HG03558 (cell line): Measurements from ENCODE around the gene SMAD9.

ENCODE experiments used
- ATAC-seq: cut with Tn5 transposase; IDR thresholded peaks from one replicate; pipeline ENCODE4 v1.9.1; 2021; ENCODE audit warnings: moderate number of reproducible peaks; ENCODE audit not compliant: unreplicated experiment; ENCODE audit errors: extremely low read depth

Gene SMAD9

DNA sequence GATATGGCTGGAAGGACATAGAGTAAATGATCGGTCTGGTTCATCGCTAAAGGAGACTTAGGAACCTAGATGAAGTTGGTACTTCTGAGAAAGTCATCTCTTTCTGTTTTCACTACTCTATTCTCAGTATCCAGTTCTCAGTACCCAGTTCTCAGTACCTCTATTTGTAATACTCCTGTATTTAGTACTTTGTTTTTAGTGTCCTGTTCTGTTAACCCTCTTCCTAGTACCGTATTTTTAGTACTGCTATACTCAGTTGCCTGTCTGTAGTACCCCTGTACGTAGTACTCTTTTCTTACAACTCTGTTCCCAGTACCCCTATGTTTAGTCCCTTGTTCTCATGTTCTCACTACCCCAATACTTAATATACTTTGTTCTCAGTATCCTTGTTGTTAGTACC, 99.8 kb downstream of the SMAD9 start:
- ATAC-seq = peak; percentile 49

DNA sequence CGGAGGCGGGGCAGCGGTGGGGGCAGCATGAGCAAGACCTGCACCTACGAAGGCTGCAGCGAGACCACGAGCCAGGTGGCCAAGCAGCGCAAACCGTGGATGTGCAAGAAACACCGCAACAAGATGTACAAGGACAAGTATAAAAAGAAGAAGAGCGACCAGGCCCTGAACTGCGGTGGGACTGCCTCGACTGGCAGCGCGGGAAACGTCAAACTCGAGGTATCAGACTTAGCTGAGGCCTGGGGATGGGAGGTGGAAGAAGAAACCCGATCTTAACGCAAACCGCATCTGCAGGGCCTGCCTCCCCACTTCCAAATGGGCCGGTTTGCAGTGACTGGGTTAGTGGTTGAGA, 100.3 kb downstream of the SMAD9 start:
- no peak for ATAC-seq

DNA sequence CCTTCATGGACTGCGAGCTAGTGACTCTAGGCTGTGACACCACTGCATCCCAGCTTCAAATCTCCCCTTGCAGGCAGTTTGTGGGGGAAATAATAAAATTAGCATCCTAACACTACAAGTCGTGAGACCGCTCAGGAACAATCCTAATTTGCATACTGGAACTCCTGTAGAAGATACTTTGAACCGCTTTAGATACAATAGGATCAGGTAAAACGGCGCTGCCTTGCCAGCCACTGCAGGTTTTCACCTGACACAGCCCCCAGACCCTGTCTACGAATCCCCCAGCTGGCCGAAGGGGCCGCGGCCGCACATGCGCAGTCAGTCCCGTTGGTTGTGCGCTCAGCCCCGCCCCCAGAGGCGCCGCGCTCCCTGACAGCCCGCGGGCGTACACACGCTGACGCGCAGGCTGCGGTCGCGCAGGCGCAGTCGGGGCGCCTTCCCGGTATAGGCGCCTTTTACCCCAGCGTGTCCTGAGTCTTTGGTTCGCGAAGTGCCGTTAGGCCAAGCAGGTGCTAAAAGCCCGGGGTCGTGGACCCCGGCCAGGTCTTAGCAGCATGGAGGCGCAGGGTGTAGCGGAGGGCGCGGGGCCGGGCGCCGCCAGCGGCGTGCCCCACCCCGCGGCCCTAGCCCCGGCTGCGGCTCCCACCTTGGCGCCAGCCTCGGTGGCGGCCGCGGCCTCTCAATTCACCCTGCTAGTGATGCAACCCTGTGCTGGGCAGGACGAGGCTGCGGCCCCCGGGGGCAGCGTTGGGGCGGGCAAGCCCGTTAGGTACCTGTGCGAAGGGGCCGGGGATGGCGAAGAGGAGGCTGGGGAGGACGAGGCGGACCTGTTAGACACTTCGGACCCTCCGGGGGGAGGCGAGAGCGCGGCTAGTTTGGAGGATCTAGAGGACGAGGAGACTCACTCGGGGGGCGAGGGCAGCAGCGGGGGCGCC, 101.0 kb downstream of the SMAD9 start, which contains the start of gene RFXAP:
TSS of gene RFXAP (plus strand) at position 419 of the 935 bp plus-strand sequence. CDS start at position 555, 136 bp downstream.
- peak; percentile 68 for ATAC-seq

DNA sequence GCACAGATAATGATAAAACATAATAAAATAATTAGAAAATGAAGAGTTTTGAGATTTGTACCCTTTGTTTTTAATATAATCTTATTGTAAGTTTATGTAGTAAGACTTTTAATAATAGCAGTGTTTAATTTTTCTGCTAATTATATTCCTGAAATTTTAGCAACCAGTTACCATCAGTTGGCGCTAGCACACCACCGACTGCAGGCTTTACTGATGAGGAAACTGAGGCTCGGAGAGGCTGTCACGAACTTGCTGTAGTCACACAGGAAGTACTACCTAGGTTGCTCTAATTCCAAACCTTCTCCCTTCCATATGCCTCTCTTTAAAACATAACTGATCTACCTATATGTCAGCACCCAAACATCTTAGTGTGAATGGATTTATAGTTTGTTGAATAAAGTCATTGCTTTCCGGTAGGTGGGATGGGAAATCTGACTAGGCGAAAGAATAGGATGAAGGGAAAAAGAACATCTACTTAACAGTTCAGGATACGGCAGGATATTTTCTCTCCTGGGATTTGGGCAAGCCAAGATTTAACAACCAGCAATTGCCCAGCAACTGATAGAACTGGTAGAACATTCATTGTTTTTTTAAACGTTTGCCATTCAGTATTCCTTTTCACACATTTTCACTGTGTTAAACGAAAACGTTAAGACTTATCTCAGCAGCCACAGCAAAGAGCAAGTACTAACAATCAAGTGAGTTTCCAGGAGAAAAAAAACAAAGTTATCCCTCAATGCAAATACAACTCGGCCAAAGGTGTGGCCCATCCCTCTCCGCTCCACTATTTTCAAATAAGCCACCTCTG, 101.8 kb downstream of the SMAD9 start:
- ATAC-seq = no peak

DNA sequence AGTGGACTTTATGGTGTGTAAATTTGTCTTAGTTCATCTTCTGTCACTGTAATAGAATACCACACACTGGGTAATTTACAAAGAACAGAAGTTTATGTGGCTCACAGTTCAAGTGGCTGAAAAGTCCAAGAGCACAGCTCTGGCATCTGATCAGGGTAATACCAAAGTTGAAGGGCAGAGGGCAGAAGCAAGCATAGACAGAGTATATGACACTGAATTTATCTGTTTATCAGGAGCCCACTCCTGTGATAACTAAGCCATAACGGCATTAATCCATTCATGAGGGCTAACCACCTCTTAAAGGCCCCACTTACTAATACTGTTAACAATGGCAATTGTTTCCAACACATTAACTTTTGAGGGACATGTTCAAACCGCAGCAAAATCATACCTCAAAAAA, 105.0 kb downstream of the SMAD9 start:
- no peak for ATAC-seq

DNA sequence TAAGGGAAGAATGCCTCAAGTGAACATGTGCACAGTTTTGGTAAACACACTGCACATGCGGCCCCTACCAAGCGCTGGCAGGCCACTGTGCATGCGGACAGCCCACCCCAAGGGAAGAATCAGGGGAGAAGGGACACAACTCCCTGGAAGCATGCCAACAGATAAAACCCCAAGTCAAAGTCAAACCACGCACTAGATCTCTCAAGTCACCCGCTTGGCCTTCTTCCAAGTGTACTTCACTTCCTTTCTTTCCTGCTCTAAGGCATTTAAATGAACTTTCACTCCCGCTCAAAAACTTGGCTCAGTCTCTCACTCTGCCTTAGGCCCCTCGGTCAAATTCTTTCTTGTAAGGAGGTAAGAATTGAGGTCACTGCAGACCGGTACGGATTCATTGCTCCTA, 105.6 kb downstream of the SMAD9 start:
- ATAC-seq = no peak

DNA sequence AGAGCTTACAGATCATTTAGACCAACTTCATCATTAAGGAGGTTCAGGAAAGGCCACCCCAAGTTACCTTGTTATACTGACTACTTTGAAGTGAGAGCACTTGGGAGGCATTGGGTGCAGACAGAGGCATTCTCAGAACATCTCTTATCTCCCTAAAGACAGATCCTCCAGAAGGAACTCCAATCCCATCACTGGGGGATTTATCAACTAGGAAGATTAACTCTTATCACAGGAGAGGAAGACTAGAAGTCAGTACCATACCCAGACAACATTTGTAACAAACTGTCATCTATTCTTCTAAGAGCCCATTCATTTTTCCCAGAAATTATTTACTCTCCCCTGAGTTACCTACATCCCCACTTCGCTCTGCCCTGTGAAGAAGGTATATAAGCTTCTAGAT, 106.8 kb downstream of the SMAD9 start:
- no peak for ATAC-seq

DNA sequence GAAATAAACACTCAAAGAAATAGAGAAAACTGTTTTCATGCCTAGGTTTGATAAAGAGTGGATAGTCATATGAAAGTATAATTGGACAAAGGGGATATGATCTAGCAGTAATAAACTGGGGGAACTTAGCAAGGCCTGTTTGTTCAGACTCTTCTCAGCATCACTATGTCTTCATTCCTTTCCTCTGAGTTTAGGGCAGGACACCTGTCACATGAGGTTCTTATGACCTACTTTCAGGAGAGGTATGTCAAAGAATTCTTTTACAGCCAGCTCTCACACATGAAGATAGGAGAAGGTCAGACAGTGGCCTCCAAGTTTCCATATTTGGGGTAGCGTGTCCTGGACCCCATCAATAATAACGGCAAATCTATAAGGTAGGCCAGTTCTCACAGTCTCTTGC, 112.4 kb downstream of the SMAD9 start:
- ATAC-seq = no peak

DNA sequence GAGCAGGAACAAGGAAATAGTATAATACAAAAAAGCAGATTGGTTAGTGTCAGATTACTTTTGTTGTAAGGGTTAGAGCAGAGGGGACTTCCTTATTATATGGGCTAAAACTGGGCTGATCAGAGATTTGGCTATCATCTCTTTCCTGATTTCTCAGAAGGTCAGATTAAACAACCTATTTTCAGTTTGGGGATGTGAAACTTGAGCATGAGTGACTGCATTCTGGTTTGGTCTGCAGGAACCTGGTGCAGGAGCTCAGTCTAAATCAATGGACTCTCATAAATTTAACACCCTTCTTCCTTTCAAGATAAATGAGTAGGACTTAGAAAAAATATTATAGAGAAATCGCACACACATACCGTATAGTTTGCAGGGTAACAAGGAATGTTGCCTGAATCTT, 113.9 kb downstream of the SMAD9 start:
- ATAC-seq = no peak

DNA sequence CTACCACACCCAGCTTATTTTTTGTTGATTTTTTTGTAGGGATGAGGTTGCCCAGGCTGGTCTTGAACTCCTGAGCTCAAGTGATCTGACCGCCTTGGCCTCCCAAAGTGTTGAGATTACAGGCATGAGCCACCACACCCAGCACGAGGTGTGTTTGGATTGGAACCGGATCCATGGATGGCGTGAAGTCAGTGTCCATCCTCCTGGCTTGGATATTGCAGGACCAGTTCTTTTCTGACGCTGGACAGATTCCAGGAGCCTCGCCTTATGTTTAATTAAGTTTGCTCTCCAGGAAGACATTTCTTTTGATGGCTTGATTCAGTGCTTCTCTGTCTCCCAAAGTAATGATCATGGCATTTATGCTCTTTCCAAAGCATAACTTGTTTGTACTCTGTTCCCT, 115.5 kb downstream of the SMAD9 start:
- ATAC-seq = no peak

DNA sequence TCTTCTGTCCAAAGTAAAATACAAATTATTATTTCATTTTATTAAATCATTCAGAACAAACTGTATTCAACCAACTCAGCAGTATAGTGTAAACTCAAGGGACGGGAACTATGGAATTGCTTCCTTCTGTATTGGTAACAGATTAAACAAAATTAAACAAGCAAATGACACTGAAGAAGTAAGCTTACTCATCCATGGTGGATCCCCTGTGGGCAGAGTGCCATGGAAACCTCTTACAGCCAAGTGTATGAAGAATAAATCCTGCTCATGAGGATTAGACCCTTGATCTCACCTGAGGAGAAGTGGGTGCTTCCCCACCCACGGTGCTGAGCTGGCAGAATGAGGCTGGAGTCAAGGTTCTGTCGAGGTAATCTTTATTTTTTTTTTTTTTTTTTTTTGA, 119.0 kb downstream of the SMAD9 start:
- ATAC-seq = no peak

DNA sequence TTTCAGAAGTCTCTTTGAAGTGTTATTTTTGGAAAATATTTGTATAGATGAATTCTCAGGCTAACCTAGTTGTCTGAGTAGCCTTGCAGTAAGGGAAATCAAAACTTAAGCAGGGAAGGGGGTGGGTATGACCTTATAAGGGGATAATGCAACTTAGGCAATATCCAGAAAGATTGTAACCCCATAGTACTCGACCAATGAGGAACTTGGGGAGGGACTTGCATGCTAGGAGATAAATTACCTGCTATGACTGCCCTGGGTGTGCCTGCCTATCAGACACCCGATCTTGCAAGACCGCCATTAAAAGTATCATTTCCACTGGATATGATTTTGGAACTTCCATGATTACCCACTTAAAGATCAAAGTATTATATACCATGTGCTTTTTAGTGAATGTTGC, 124.0 kb downstream of the SMAD9 start:
- ATAC-seq = no peak

DNA sequence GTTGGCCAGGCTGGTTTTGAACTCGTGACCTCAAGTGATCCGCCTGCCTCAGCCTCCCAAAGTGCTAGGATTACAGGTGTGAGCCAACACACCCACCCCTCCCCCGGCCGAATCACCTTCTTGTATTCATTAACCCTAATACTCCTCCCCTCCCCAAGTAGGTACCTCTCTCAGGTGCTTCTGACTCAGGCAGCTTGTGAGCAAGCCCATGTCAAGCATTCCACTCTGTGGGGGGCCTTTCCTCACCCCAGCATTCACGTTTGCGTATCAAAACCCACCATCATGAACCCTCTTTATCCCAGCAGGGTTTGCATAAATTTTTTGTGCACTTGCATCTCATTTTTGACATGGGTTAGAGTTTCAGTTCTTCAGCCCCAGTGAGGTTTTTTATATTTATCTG, 124.6 kb downstream of the SMAD9 start:
- ATAC-seq = no peak
